K562 (cell line): ENCODE data around the gene UBE2I. TPM values are rescaled to one million over a fixed set of nuclear protein-coding genes. Genes with fewer than 3 reads are reported as not detected.

ENCODE experiments used
- ATAC-seq: fragments of 200-7000 bp; cut with Tn5 transposase; 3 replicates; pipeline ENCODE4 v1.9.1; 2020; ENCODE audit warnings: moderate library complexity
- BruUV-seq: library from RNA; stranded (reverse); fragments of 400-500 nt; replicated peaks from 2 replicates; lab custom pipeline; 2021; lab: Mats Ljungman, UMichigan
- CTCF ChIA-PET: fragments of 300-600 bp; formaldehyde crosslinking; extraction: SDS; loops from one replicate; lab custom pipeline; 2021; ENCODE audit warnings: low intra/inter-chr PET ratio; lab: Yijun Ruan, JAX
- POLR2A ChIA-PET: fragments of 300-600, 350-650 bp; sonication (Branson Sonifier 250); formaldehyde crosslinking; extraction: SDS; loops from one replicate; lab custom pipeline; 2021; ENCODE audit warnings: antibody characterized with exemption, inconsistent platforms; lab: Yijun Ruan, JAX
- DNase-seq, 4 experiments: peaks; one replicate each; pipeline versions ENCODE4 v3.0.0 to v3.0.0-alpha.2; 2011 to 2018; ENCODE audit warnings: low spot score in 3 of 4, mixed read lengths in 3 of 4; ENCODE audit errors: extremely low read depth in 1 of 4
- FAIRE-seq: peaks from 2 replicates; lab custom pipeline; 2011; peaks lifted over from hg19 to GRCh38; lab: Jason Lieb, UNC
- H2AFZ ChIP-seq: 2 replicates; pipeline ENCODE4 v1.6.0; 2011; ENCODE audit warnings: low read depth, low read length, control low read depth, inconsistent platforms
- H3K27ac ChIP-seq: fragments of 200-600 bp; 3 replicates; pipeline ENCODE4 v1.8.0; 2011; ENCODE audit warnings: low read depth, mild to moderate bottlenecking, control low read depth, inconsistent platforms, low read length, moderate library complexity, mixed read lengths; ENCODE audit errors: extremely low read depth
- H3K27me3 ChIP-seq, 2 experiments: fragments of 300-600 bp in 1 of 2; 2 replicates in 1 of 2; 3 replicates in 1 of 2; pipeline versions ENCODE4 v1.6.0 to v1.8.0; 2011; ENCODE audit warnings: inconsistent platforms in 2 of 2, low read length in 2 of 2, mild to moderate bottlenecking in 1 of 2, mixed read lengths in 1 of 2, moderate library complexity in 1 of 2; ENCODE audit not compliant: control insufficient read depth in 2 of 2, insufficient read depth in 2 of 2
- H3K36me3 ChIP-seq: fragments of 300-600 bp; 3 replicates; pipeline ENCODE4 v1.8.0; 2011; ENCODE audit warnings: mild to moderate bottlenecking, low read length, inconsistent platforms; ENCODE audit not compliant: control insufficient read depth, insufficient read depth
- H3K4me1 ChIP-seq, 2 experiments: fragments of 200-600 bp in 1 of 2; replicated peaks in 1 of 2; 2 replicates in 1 of 2; 3 replicates in 1 of 2; pipeline versions ENCODE4 v1.5.1 to v1.8.0; 2011; ENCODE audit warnings: inconsistent platforms in 2 of 2, low read length in 2 of 2, mild to moderate bottlenecking in 1 of 2, mixed read lengths in 1 of 2, moderate library complexity in 1 of 2; ENCODE audit not compliant: control insufficient read depth in 2 of 2, insufficient read depth in 2 of 2
- H3K4me2 ChIP-seq: 2 replicates; pipeline ENCODE4 v1.6.1; 2011; ENCODE audit warnings: low read length, control low read depth, inconsistent platforms, mixed read lengths; ENCODE audit not compliant: insufficient read depth
- H3K4me3 ChIP-seq: fragments of 200-600 bp; sonication (generic), shearing (Covaris generic); 2 replicates; pipeline ENCODE4 v1.5.1; 2016; ENCODE audit warnings: control low read depth, inconsistent platforms
- H3K79me2 ChIP-seq: fragments of 200-600 bp; 3 replicates; pipeline ENCODE4 v1.8.0; 2011; ENCODE audit warnings: low read length, inconsistent platforms; ENCODE audit not compliant: control insufficient read depth, insufficient read depth
- H3K9ac ChIP-seq, 2 experiments: 2 replicates each; pipeline versions ENCODE4 v1.6.0 to v1.6.1; 2011; ENCODE audit warnings: low read depth in 2 of 2, low read length in 2 of 2, control low read depth in 1 of 2, inconsistent platforms in 1 of 2, mild to moderate bottlenecking in 1 of 2, mixed read lengths in 1 of 2; ENCODE audit not compliant: insufficient read depth in 1 of 2
- H3K9me1 ChIP-seq: one replicate; pipeline ENCODE4 v1.6.0; 2011; ENCODE audit warnings: inconsistent platforms, mild to moderate bottlenecking, low read length, moderate library complexity; ENCODE audit not compliant: control insufficient read depth, insufficient read depth
- H3K9me3 ChIP-seq: replicated peaks from 2 replicates; pipeline ENCODE4 v1.5.1; 2011; ENCODE audit warnings: low read depth, low read length, inconsistent platforms; ENCODE audit not compliant: control insufficient read depth, insufficient read depth
- H4K20me1 ChIP-seq: replicated peaks from 2 replicates; pipeline ENCODE4 v1.6.1; 2011; ENCODE audit warnings: low read length, inconsistent platforms, mixed read lengths; ENCODE audit not compliant: control insufficient read depth, insufficient read depth
- CBX2 ChIP-seq: fragments of 200-600 bp; sonication (generic); IDR thresholded peaks from one replicate; pipeline ENCODE4 v1.6.1; 2012; ENCODE audit warnings: mild to moderate bottlenecking, low read length, inconsistent platforms; ENCODE audit not compliant: insufficient read depth, poor library complexity, severe bottlenecking
- CTCF ChIP-seq, 3 experiments: IDR thresholded peaks in 2 of 3; conservative IDR thresholded peaks in 1 of 3; 2 replicates each; pipeline ENCODE4 v1.5.1; 2011 to 2012; ENCODE audit warnings: low read length in 3 of 3, mild to moderate bottlenecking in 3 of 3, control low read depth in 2 of 3, improper control_type of control experiment in 1 of 3, inconsistent platforms in 1 of 3, low read depth in 1 of 3, mixed read lengths in 1 of 3, moderate library complexity in 1 of 3; ENCODE audit not compliant: insufficient read depth in 2 of 3
- EP400 ChIP-seq: fragments of 450-650 bp; IDR thresholded peaks from 2 replicates; pipeline ENCODE4 v1.6.1; 2017; ENCODE audit warnings: antibody characterized with exemption, mild to moderate bottlenecking, moderate library complexity
- MYBL2 ChIP-seq, 2 experiments: fragments of 450-650 bp in 1 of 2; sonication (generic) in 1 of 2; formaldehyde crosslinking in 1 of 2; IDR thresholded peaks; 2 replicates each; pipeline versions ENCODE4 v1.6.1 to v1.8.1; 2017 to 2022; ENCODE audit warnings: borderline replicate concordance in 1 of 2, inconsistent platforms in 1 of 2, low read depth in 1 of 2, mild to moderate bottlenecking in 1 of 2, missing genetic modification reagents in 1 of 2, moderate library complexity in 1 of 2
- PCBP1 ChIP-seq: fragments of 200-400 bp; formaldehyde crosslinking; IDR thresholded peaks from 2 replicates; pipeline ENCODE4 v1.6.1; 2018; ENCODE audit warnings: mild to moderate bottlenecking, low read depth, low read length; ENCODE audit not compliant: poor library complexity, severe bottlenecking
- POLR2G ChIP-seq: fragments of 200-400 bp; formaldehyde crosslinking; IDR thresholded peaks from 2 replicates; pipeline ENCODE4 v1.6.1; 2017; ENCODE audit warnings: low read depth, mild to moderate bottlenecking, antibody characterized with exemption, low read length, moderate library complexity
- RAD21 ChIP-seq, 2 experiments: fragments of 250-450 bp in 1 of 2; fragments of 450-650 bp in 1 of 2; sonication (Bioruptor Pico) in 1 of 2; formaldehyde crosslinking in 1 of 2; IDR thresholded peaks in 1 of 2; conservative IDR thresholded peaks in 1 of 2; 2 replicates each; pipeline versions ENCODE4 v1.4.0 to v1.8.0; 2020 to 2022; ENCODE audit warnings: mild to moderate bottlenecking in 2 of 2, moderate library complexity in 1 of 2
- RBBP5 ChIP-seq: fragments of 200-600 bp; sonication (generic); IDR thresholded peaks from 2 replicates; pipeline ENCODE4 v1.6.1; 2012; ENCODE audit warnings: borderline replicate concordance, mild to moderate bottlenecking, low read length, control low read depth, inconsistent platforms; ENCODE audit not compliant: insufficient read depth, poor library complexity, severe bottlenecking
- RFX1 ChIP-seq: fragments of 450-650 bp; IDR thresholded peaks from 2 replicates; pipeline ENCODE4 v1.6.1; 2016; ENCODE audit warnings: mild to moderate bottlenecking, moderate library complexity
- SAFB ChIP-seq: fragments of 200-400 bp; formaldehyde crosslinking; IDR thresholded peaks from 2 replicates; pipeline ENCODE4 v1.6.1; 2017; ENCODE audit warnings: low read depth, low read length, borderline replicate concordance
- ZNF3 ChIP-seq: fragments of 250-450 bp; sonication (Bioruptor Pico); IDR thresholded peaks from 2 replicates; pipeline ENCODE4 v1.5.0; 2021; ENCODE audit warnings: mild to moderate bottlenecking, moderate library complexity
- WGBS: fragments of 100-300 bp; shearing (Covaris generic); methylation state at CpG from one replicate; pipeline ENCODE4 v1.1.6; 2016; ENCODE audit warnings: low coverage, mixed read lengths; ENCODE audit not compliant: insufficient coverage; ENCODE audit errors: missing lambda C conversion rate; 5-methylcytosine and 5-hydroxymethylcytosine counted together
- in situ Hi-C: fragments of 300-500 bp; cut with MboI; formaldehyde crosslinking; loops from 4 replicates; pipeline ENCODE4 v1.15.0; 2018; ENCODE audit warnings: inconsistent platforms, mixed read lengths
- intact Hi-C: fragments of 100-400 bp; cut with micrococcal nuclease; formaldehyde crosslinking; loops from 2 replicates; pipeline ENCODE4 v1.14.2; 2022
- polyA plus RNA-seq, 8 experiments: library from polyadenylated mRNA; depleted of rRNA in 4 of 8; stranded (reverse) in 5 of 8; unstranded in 3 of 8; fragments of >200 nt; fragmentation: Nextera tagmentation in 2 of 8; fragmentation: Illumina TruSeq in 1 of 8; extraction: Ambion mirVana in 2 of 8; extraction: Trizol in 1 of 8; gene quantifications; 2 replicates each; pipeline versions ENCODE4 v1.2.1 to v1.2.3, GENCODE V29; 2011 to 2014; ENCODE audit warnings: inconsistent platforms in 1 of 8, missing spikeins in 1 of 8
- total RNA-seq, 7 experiments: library from RNA; depleted of rRNA in 6 of 7; stranded (reverse); fragments of >200 nt in 6 of 7; fragmentation: Illumina TruSeq in 2 of 7; extraction: Trizol in 2 of 7; gene quantifications; 2 replicates each; pipeline versions ENCODE4 v1.2.1 to v1.2.3, GENCODE V29; 2011 to 2021; ENCODE audit warnings: low replicate concordance in 1 of 7

Gene UBE2I
- total and polyA plus RNA-seq, 9 of the 15 experiments (the other 6 are each of a cell fraction or from before 2014, with no cell fraction given): 36.6 to 254 (median 104) TPM

GRCh38 chr16:1345651-1346421 lies 36.4 kb downstream of the UBE2I start (continued):
- no peak for TF ChIP-seq SAFB
- TF ChIP-seq POLR2G: peak; percentile 65
- TF ChIP-seq CBX2: no peak
- TF ChIP-seq, all 486 proteins: peak for 3

- Histone ChIP-seq H3K4me1 (peaks cover 9 to 91% of the 10 kb centered on the region in 2 experiments), H3K4me3 (no peak overlapping the region), H3K36me3 (peaks cover 22% of the 10 kb centered on the region; the same call in 1 of the 3 replicates), H3K27ac (no peak overlapping the region), H3K9me3 (no peaks in the 10 kb centered on the region), H3K9ac (peak overlapping the region in 1 of 2 experiments; percentile 43; a peak in 1 of 4 replicates), H3K9me1 (no peaks in the 10 kb centered on the region), H2AFZ (no peak overlapping the region), H3K79me2 (peaks cover 12% of the 10 kb centered on the region), H4K20me1 (peaks cover 14% of the 10 kb centered on the region), H3K27me3 (no peaks in the 10 kb centered on the region), H3K4me2 (no peak overlapping the region)
- WGBS: 33% methylated on average over 17 of the region's 34 CpGs
- FAIRE-seq (peak; percentile 49), ATAC-seq (peak; percentile 27), DNase-seq (peak in 1 of 4 experiments; percentile 48)
- POLR2A ChIA-PET: interaction anchor here (0.9 to 1.7 kb wide), 4 partner anchors 11 to 74 kb away, joined by 3 to 7 read pairs (median 4); partner anchors contain the start of gene UQCC4
- CTCF ChIA-PET: interaction anchor here (0.6 kb wide), 1 partner anchor 549 kb away, joined by 4 read pairs; no protein-coding TSS in a partner anchor
- in situ Hi-C loops: no loop called here
- BruUV-seq: no TSS peak
- intact Hi-C loops: loop anchor here (10.0 kb wide), 1 partner anchor 52 kb away; no protein-coding TSS in a partner anchor
- TF ChIP-seq ZNF3: no peak
- TF ChIP-seq CTCF (IDR thresholded peaks at IDR 0.05 in 2 of 3, conservative IDR thresholded peaks at IDR 0.05 in 1 of 3; ENCODE audit: insufficient read depth in 2 of 3, low read depth in 1 of 3, low read length in 3 of 3): peak; percentile 56 to 62 (median 57)
- TF ChIP-seq EP400: no peak
- no peak for TF ChIP-seq RBBP5
- no peak for TF ChIP-seq MYBL2 (IDR thresholded peaks at IDR 0.05; ENCODE audit: low read depth)
- TF ChIP-seq MYBL2 (CRISPR knock-in tag; IDR thresholded peaks at IDR 0.05; ENCODE audit: borderline replicate concordance): no peak
- peak in 1 of 2 experiments; percentile 54; a peak in 2 of 4 replicates for TF ChIP-seq RAD21 (CRISPR knock-in tag; conservative IDR thresholded peaks at IDR 0.05 in 1 of 2, IDR thresholded peaks at IDR 0.05 in 1 of 2)
- TF ChIP-seq PCBP1: peak; percentile 6
- peak; percentile 12 for TF ChIP-seq POLR2G
- TF ChIP-seq RFX1: no peak
These were observed 37.2 kb downstream of the UBE2I start for GRCh38 chr16:1346422-1347285.
